ENCODE data around the gene ARID3A.

Gene ARID3A

GRCh38 chr19:1004204-1004802 lies 78.5 kb downstream of the ARID3A start:
- Histone ChIP-seq H3K27ac (replicated peaks) (no peak overlapping the region), H3K4me3 (replicated peaks; ENCODE audit: insufficient read depth, low read length) (no peak overlapping the region), H3K27me3 (ENCODE audit: insufficient read depth, poor library complexity, severe bottlenecking) (peaks cover 22% of the 10 kb centered on the region)
- TF ChIP-seq GABPA (IDR thresholded peaks at IDR 0.05; ENCODE audit: low read depth), result no peak
- TF ChIP-seq REST (IDR thresholded peaks at IDR 0.05; ENCODE audit: insufficient replicate concordance, low read depth), result no peak
- TF ChIP-seq CTCF (IDR thresholded peaks at IDR 0.05; ENCODE audit: insufficient read depth, low read length), result no peak
- no peak for TF ChIP-seq POLR2AphosphoS5 (IDR thresholded peaks at IDR 0.05; ENCODE audit: low read depth)
- TF ChIP-seq SPI1 (IDR thresholded peaks at IDR 0.05; ENCODE audit: borderline replicate concordance, low read depth), result no peak
- no peak for DNase-seq (ENCODE audit: low read depth in 1 of 2, low spot score in 1 of 2)

- Histone ChIP-seq H3K27ac (replicated peaks) (no peak overlapping the region), H3K27me3 (ENCODE audit: insufficient read depth, poor library complexity, severe bottlenecking) (peaks cover 15% of the 10 kb centered on the region), H3K4me3 (replicated peaks; ENCODE audit: insufficient read depth, low read length) (no peak overlapping the region)
- no peak for TF ChIP-seq REST (IDR thresholded peaks at IDR 0.05; ENCODE audit: insufficient replicate concordance, low read depth)
- no peak for TF ChIP-seq GABPA (IDR thresholded peaks at IDR 0.05; ENCODE audit: low read depth)
- TF ChIP-seq SPI1 (IDR thresholded peaks at IDR 0.05; ENCODE audit: borderline replicate concordance, low read depth), result no peak
- TF ChIP-seq CTCF (IDR thresholded peaks at IDR 0.05; ENCODE audit: insufficient read depth, low read length), result no peak
- TF ChIP-seq POLR2AphosphoS5 (IDR thresholded peaks at IDR 0.05; ENCODE audit: low read depth), result no peak
- DNase-seq (ENCODE audit: low read depth in 1 of 2, low spot score in 1 of 2), result no peak
Measured at GRCh38 chr19:1004803-1005664, 79.2 kb downstream of the ARID3A start.

GRCh38 chr19:1006711-1007398 lies 81.0 kb downstream of the ARID3A start:
- H3K27ac ChIP-seq (replicated peaks), result no peak overlapping the region
- TF ChIP-seq REST (IDR thresholded peaks at IDR 0.05; ENCODE audit: insufficient replicate concordance, low read depth) (no peak), SPI1 (IDR thresholded peaks at IDR 0.05; ENCODE audit: borderline replicate concordance, low read depth) (no peak), POLR2AphosphoS5 (IDR thresholded peaks at IDR 0.05; ENCODE audit: low read depth) (no peak), CTCF (IDR thresholded peaks at IDR 0.05; ENCODE audit: insufficient read depth, low read length) (no peak), GABPA (IDR thresholded peaks at IDR 0.05; ENCODE audit: low read depth) (no peak)
- no peak for DNase-seq (ENCODE audit: low read depth in 1 of 2, low spot score in 1 of 2)
- no peak overlapping the region for H3K4me3 ChIP-seq (replicated peaks; ENCODE audit: insufficient read depth, low read length)
- H3K27me3 ChIP-seq (ENCODE audit: insufficient read depth, poor library complexity, severe bottlenecking), result peaks cover 6% of the 10 kb centered on the region

Measured in HL-60 (cell line).